ENCODE results near the gene GRIK4. TPM values are rescaled to one million over a fixed set of nuclear protein-coding genes. Genes with fewer than 3 reads are reported as not detected.

GRIK4 gene
- total RNA-seq, 1 donor from 2014 or later, result 4.5 TPM

- DNase-seq (ENCODE audit: low spot score), result no peak
- Mint-ChIP-seq H3K4me1 (ENCODE audit: unreplicated experiment) (peaks cover 46% of the 10 kb centered on the region), H3K36me3 (ENCODE audit: low read depth, unreplicated experiment) (no peaks in the 10 kb centered on the region), H3K27me3 (ENCODE audit: unreplicated experiment) (peaks cover 10% of the 10 kb centered on the region), H3K9me3 (ENCODE audit: unreplicated experiment) (no peaks in the 10 kb centered on the region), H3K4me3 (ENCODE audit: unreplicated experiment) (no peak overlapping the region), H3K27ac (ENCODE audit: unreplicated experiment) (no peak overlapping the region)
- TF ChIP-seq, protein P1, sequence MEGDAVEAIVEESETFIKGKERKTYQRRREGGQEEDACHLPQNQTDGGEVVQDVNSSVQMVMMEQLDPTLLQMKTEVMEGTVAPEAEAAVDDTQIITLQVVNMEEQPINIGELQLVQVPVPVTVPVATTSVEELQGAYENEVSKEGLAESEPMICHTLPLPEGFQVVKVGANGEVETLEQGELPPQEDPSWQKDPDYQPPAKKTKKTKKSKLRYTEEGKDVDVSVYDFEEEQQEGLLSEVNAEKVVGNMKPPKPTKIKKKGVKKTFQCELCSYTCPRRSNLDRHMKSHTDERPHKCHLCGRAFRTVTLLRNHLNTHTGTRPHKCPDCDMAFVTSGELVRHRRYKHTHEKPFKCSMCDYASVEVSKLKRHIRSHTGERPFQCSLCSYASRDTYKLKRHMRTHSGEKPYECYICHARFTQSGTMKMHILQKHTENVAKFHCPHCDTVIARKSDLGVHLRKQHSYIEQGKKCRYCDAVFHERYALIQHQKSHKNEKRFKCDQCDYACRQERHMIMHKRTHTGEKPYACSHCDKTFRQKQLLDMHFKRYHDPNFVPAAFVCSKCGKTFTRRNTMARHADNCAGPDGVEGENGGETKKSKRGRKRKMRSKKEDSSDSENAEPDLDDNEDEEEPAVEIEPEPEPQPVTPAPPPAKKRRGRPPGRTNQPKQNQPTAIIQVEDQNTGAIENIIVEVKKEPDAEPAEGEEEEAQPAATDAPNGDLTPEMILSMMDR (IDR thresholded peaks at IDR 0.05; ENCODE audit: unreplicated experiment), result no peak
These were observed 39.6 kb downstream of the GRIK4 start for GRCh38 chr11:120551191-120551590.

DNA sequence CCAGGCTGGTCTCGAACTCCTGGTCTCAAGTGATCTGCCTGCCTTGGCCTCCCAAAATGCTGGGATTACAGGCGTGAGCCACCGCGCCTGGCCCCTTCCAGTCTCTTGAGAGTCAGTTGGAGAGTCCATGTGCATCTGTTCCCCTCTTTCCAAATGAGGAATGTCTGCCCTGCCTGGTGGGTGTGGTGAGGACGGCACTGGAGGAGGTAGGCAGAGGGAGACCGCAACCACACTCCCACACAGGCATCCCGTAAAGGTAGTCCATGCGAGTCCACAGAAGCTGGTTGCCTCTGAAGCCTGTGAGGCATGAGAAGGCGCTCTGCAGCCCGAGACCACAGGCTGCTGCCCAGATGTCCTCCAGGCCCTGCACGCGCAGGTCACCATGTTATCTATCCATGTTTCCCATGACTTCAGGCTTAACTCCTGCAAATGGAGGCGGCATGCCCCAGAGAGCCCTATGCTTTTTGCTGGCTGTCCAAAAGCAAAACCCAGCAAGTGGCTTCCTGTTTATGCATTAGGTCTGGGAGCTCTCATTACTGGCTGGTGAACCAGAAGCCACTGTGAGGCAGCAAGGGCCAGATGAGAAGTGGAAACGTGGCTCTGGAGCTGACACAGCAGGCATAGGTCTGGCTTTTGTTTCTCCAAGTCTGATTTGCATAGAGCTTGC lies 43.4 kb downstream of the GRIK4 start:
- H3K4me3 Mint-ChIP-seq (ENCODE audit: unreplicated experiment), result no peak overlapping the region
- TF ChIP-seq, protein P1 (IDR thresholded peaks at IDR 0.05; ENCODE audit: unreplicated experiment), result no peak
- peaks cover 31% of the 10 kb centered on the region for H3K4me1 Mint-ChIP-seq (ENCODE audit: unreplicated experiment)
- peaks cover 13% of the 10 kb centered on the region for H3K27me3 Mint-ChIP-seq (ENCODE audit: unreplicated experiment)
- H3K27ac Mint-ChIP-seq (ENCODE audit: unreplicated experiment), result no peak overlapping the region
- no peak for DNase-seq (ENCODE audit: low spot score)
- no peaks in the 10 kb centered on the region for H3K9me3 Mint-ChIP-seq (ENCODE audit: unreplicated experiment)
- no peaks in the 10 kb centered on the region for H3K36me3 Mint-ChIP-seq (ENCODE audit: low read depth, unreplicated experiment)

- H3K9me3 Mint-ChIP-seq (ENCODE audit: unreplicated experiment), result no peaks in the 10 kb centered on the region
- peaks cover 16% of the 10 kb centered on the region for H3K27me3 Mint-ChIP-seq (ENCODE audit: unreplicated experiment)
- no peak for DNase-seq (ENCODE audit: low spot score)
- TF ChIP-seq, protein P1 (IDR thresholded peaks at IDR 0.05; ENCODE audit: unreplicated experiment), result no peak
- no peak overlapping the region for H3K27ac Mint-ChIP-seq (ENCODE audit: unreplicated experiment)
- H3K36me3 Mint-ChIP-seq (ENCODE audit: low read depth, unreplicated experiment), result no peaks in the 10 kb centered on the region
- H3K4me1 Mint-ChIP-seq (ENCODE audit: unreplicated experiment), result peaks cover 29% of the 10 kb centered on the region
- no peak overlapping the region for H3K4me3 Mint-ChIP-seq (ENCODE audit: unreplicated experiment)
These were observed 43.9 kb downstream of the GRIK4 start for GRCh38 chr11:120555433-120555773.

- no peak for DNase-seq (ENCODE audit: low spot score)
- H3K27me3 Mint-ChIP-seq (ENCODE audit: unreplicated experiment), result peaks cover 19% of the 10 kb centered on the region
- H3K36me3 Mint-ChIP-seq (ENCODE audit: low read depth, unreplicated experiment), result no peaks in the 10 kb centered on the region
- peaks cover 27% of the 10 kb centered on the region for H3K4me1 Mint-ChIP-seq (ENCODE audit: unreplicated experiment)
- no peaks in the 10 kb centered on the region for H3K9me3 Mint-ChIP-seq (ENCODE audit: unreplicated experiment)
- H3K27ac Mint-ChIP-seq (ENCODE audit: unreplicated experiment), result no peak overlapping the region
- no peak overlapping the region for H3K4me3 Mint-ChIP-seq (ENCODE audit: unreplicated experiment)
- TF ChIP-seq, protein P1 (IDR thresholded peaks at IDR 0.05; ENCODE audit: unreplicated experiment), result no peak
These were observed 45.2 kb downstream of the GRIK4 start for GRCh38 chr11:120556797-120557196.

GRCh38 chr11:120558744-120559431 lies 47.3 kb downstream of the GRIK4 start:
- H3K4me3 Mint-ChIP-seq (ENCODE audit: unreplicated experiment), result no peak overlapping the region
- no peaks in the 10 kb centered on the region for H3K9me3 Mint-ChIP-seq (ENCODE audit: unreplicated experiment)
- peaks cover 13% of the 10 kb centered on the region for H3K27me3 Mint-ChIP-seq (ENCODE audit: unreplicated experiment)
- no peak for DNase-seq (ENCODE audit: low spot score)
- H3K27ac Mint-ChIP-seq (ENCODE audit: unreplicated experiment), result no peak overlapping the region
- no peaks in the 10 kb centered on the region for H3K36me3 Mint-ChIP-seq (ENCODE audit: low read depth, unreplicated experiment)
- TF ChIP-seq, protein P1 (IDR thresholded peaks at IDR 0.05; ENCODE audit: unreplicated experiment), result no peak
- peaks cover 30% of the 10 kb centered on the region for H3K4me1 Mint-ChIP-seq (ENCODE audit: unreplicated experiment)
